ENCODE results near the gene ACAP1. TPM values are rescaled to one million over a fixed set of nuclear protein-coding genes. Genes with fewer than 3 reads are reported as not detected.

The ACAP1 gene
- total RNA-seq, 1 donor from 2014 or later, result 23.2 TPM

GRCh38 chr17:7352503-7352889 lies 16.2 kb downstream of the ACAP1 start:
- ATAC-seq (no peak), DNase-seq (no peak)
- H3K9me3 ChIP-seq, result no peaks in the 10 kb centered on the region
- peak overlapping the region; percentile 94 for H3K4me3 ChIP-seq
- no peaks in the 10 kb centered on the region for H3K27me3 ChIP-seq
- intact Hi-C loops (cut with DNase I), result no loop called here
- peaks cover 33% of the 10 kb centered on the region for H3K4me1 ChIP-seq
- peak; percentile 54 for TF ChIP-seq CTCF (IDR thresholded peaks at IDR 0.05)
- no peaks in the 10 kb centered on the region for H3K36me3 ChIP-seq
- H3K27ac ChIP-seq, result peak overlapping the region; percentile 98

GRCh38 chr17:7352910-7353635 lies 16.7 kb downstream of the ACAP1 start:
- no peaks in the 10 kb centered on the region for H3K9me3 ChIP-seq
- DNase-seq (peak; percentile 70), ATAC-seq (no peak)
- intact Hi-C loops (cut with DNase I), result no loop called here
- H3K27me3 ChIP-seq, result no peaks in the 10 kb centered on the region
- peak overlapping the region; percentile 94 for H3K4me3 ChIP-seq
- no peak for TF ChIP-seq CTCF (IDR thresholded peaks at IDR 0.05)
- H3K27ac ChIP-seq, result no peak overlapping the region
- H3K4me1 ChIP-seq, result peaks cover 33% of the 10 kb centered on the region
- no peaks in the 10 kb centered on the region for H3K36me3 ChIP-seq

GRCh38 chr17:7354262-7354843 lies 18.0 kb downstream of the ACAP1 start:
- H3K4me3 ChIP-seq, result no peak overlapping the region
- H3K27ac ChIP-seq, result no peak overlapping the region
- H3K36me3 ChIP-seq, result no peaks in the 10 kb centered on the region
- no peaks in the 10 kb centered on the region for H3K9me3 ChIP-seq
- TF ChIP-seq CTCF (IDR thresholded peaks at IDR 0.05), result no peak
- intact Hi-C loops (cut with DNase I), result no loop called here
- no peaks in the 10 kb centered on the region for H3K27me3 ChIP-seq
- H3K4me1 ChIP-seq, result peaks cover 32% of the 10 kb centered on the region
- no peak for DNase-seq
- ATAC-seq, result no peak

- peak; percentile 67 for DNase-seq
- H3K36me3 ChIP-seq, result no peaks in the 10 kb centered on the region
- no peak for ATAC-seq
- H3K9me3 ChIP-seq, result no peaks in the 10 kb centered on the region
- H3K27me3 ChIP-seq, result no peaks in the 10 kb centered on the region
- intact Hi-C loops (cut with DNase I), result no loop called here
- TF ChIP-seq CTCF (IDR thresholded peaks at IDR 0.05), result no peak
- H3K4me1 ChIP-seq, result peaks cover 25% of the 10 kb centered on the region
- no peak within 1 kb of the TSS for H3K4me3 ChIP-seq
- no peak within 1 kb of the TSS for H3K27ac ChIP-seq
Observed at GRCh38 chr17:7355053-7355452, 18.7 kb downstream of the ACAP1 start, which contains the start of gene TMEM95. Gene TMEM95, plus strand, starts transcription at chr17:7355156. Its CDS starts 49 bp downstream, at chr17:7355205.

DNA sequence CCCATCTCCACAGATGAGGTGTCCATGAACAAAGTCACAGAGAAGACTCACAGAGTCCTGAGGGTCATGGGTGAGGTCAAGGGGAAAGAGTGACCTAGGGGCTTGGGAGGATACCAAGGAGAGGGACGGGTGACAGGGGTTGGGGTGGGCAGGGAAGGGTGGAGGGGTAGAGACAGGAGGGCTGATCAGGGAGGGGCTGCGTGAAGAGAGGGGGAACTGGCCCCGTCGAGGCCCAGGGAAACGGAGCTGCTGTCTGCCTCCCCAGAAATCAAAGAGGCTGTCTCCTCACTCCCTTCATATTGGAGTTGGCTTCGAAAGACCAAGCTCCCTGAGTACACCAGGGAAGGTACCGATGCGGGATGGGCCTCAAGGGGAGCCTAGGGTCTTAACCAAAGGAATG lies 19.2 kb downstream of the ACAP1 start:
- intact Hi-C loops (cut with DNase I), result no loop called here
- no peak for DNase-seq
- Histone ChIP-seq H3K27me3 (no peaks in the 10 kb centered on the region), H3K9me3 (no peaks in the 10 kb centered on the region), H3K27ac (no peak overlapping the region), H3K36me3 (no peaks in the 10 kb centered on the region), H3K4me1 (peaks cover 25% of the 10 kb centered on the region), H3K4me3 (no peak overlapping the region)
- no peak for TF ChIP-seq CTCF (IDR thresholded peaks at IDR 0.05)
- no peak for ATAC-seq
